ENCODE results near the gene PTPRN2.

The PTPRN2 gene

GRCh38 chr7:158289761-158290523, 297.7 kb downstream of the PTPRN2 start:
- in situ Hi-C loops (cut with MboI; ENCODE audit: low sequenced_read_pairs): no loop called here

GRCh38 chr7:158289231-158289630, 298.4 kb downstream of the PTPRN2 start:
- in situ Hi-C loops (cut with MboI; ENCODE audit: low sequenced_read_pairs): no loop called here

- in situ Hi-C loops (cut with MboI; ENCODE audit: low sequenced_read_pairs): no loop called here
These were observed 301.4 kb downstream of the PTPRN2 start for GRCh38 chr7:158286210-158286609.

- in situ Hi-C loops (cut with MboI; ENCODE audit: low sequenced_read_pairs): no loop called here
These were observed 302.2 kb downstream of the PTPRN2 start for GRCh38 chr7:158285383-158285770.

- in situ Hi-C loops (cut with MboI; ENCODE audit: low sequenced_read_pairs): no loop called here
These were observed 302.8 kb downstream of the PTPRN2 start for GRCh38 chr7:158284617-158285382.

GRCh38 chr7:158284121-158284520, 303.5 kb downstream of the PTPRN2 start:
- in situ Hi-C loops (cut with MboI; ENCODE audit: low sequenced_read_pairs): no loop called here

- in situ Hi-C loops (cut with MboI; ENCODE audit: low sequenced_read_pairs): no loop called here
These were observed 304.3 kb downstream of the PTPRN2 start for GRCh38 chr7:158283016-158283974.

- in situ Hi-C loops (cut with MboI; ENCODE audit: low sequenced_read_pairs): no loop called here
These were observed 305.1 kb downstream of the PTPRN2 start for GRCh38 chr7:158282461-158283001.

- in situ Hi-C loops (cut with MboI; ENCODE audit: low sequenced_read_pairs): no loop called here
These were observed 306.2 kb downstream of the PTPRN2 start for GRCh38 chr7:158281441-158281840.

GRCh38 chr7:158280448-158281144, 307.0 kb downstream of the PTPRN2 start:
- in situ Hi-C loops (cut with MboI; ENCODE audit: low sequenced_read_pairs): no loop called here

GRCh38 chr7:158279539-158280447, 307.8 kb downstream of the PTPRN2 start:
- in situ Hi-C loops (cut with MboI; ENCODE audit: low sequenced_read_pairs): no loop called here

- in situ Hi-C loops (cut with MboI; ENCODE audit: low sequenced_read_pairs): no loop called here
These were observed 308.8 kb downstream of the PTPRN2 start for GRCh38 chr7:158278745-158279320.

- in situ Hi-C loops (cut with MboI; ENCODE audit: low sequenced_read_pairs): no loop called here
These were observed 310.1 kb downstream of the PTPRN2 start for GRCh38 chr7:158277219-158278141.

- in situ Hi-C loops (cut with MboI; ENCODE audit: low sequenced_read_pairs): no loop called here
These were observed 311.0 kb downstream of the PTPRN2 start for GRCh38 chr7:158276414-158277218.

- in situ Hi-C loops (cut with MboI; ENCODE audit: low sequenced_read_pairs): no loop called here
These were observed 311.8 kb downstream of the PTPRN2 start for GRCh38 chr7:158275711-158276413.

- in situ Hi-C loops (cut with MboI; ENCODE audit: low sequenced_read_pairs): no loop called here
These were observed 312.6 kb downstream of the PTPRN2 start for GRCh38 chr7:158274996-158275395.

Data from hTERT RPE-1 (cell line).